IPS-18a (cell line): ENCODE results near the gene KIR2DL1.
"Not testable (repeated sequence)": the region's sequence is repeated elsewhere in the genome, so short reads cannot be mapped to it uniquely, and the experiment has no call there.

Experiments
- H3K27ac ChIP-seq: one replicate; pipeline ENCODE4 v1.5.1; 2013; ENCODE audit warnings: low read length
- H3K27me3 ChIP-seq: one replicate; pipeline ENCODE4 v1.6.1; 2013; ENCODE audit warnings: mild to moderate bottlenecking, low read length; ENCODE audit not compliant: control insufficient read depth, insufficient read depth
- H3K36me3 ChIP-seq: one replicate; pipeline ENCODE4 v1.6.1; 2013; ENCODE audit warnings: low read depth, low read length; ENCODE audit not compliant: control insufficient read depth
- H3K4me1 ChIP-seq: one replicate; pipeline ENCODE4 v1.6.1; 2013; ENCODE audit warnings: low read depth, low read length; ENCODE audit not compliant: control insufficient read depth
- H3K4me3 ChIP-seq: one replicate; pipeline ENCODE4 v1.5.1; 2013; ENCODE audit warnings: low read length
- H3K9ac ChIP-seq: one replicate; pipeline ENCODE4 v1.6.1; 2013; ENCODE audit warnings: mild to moderate bottlenecking, low read length, moderate library complexity
- H3K9me3 ChIP-seq: one replicate; pipeline ENCODE4 v1.6.1; 2013; ENCODE audit warnings: low read depth, low read length; ENCODE audit not compliant: control insufficient read depth

Gene KIR2DL1

DNA sequence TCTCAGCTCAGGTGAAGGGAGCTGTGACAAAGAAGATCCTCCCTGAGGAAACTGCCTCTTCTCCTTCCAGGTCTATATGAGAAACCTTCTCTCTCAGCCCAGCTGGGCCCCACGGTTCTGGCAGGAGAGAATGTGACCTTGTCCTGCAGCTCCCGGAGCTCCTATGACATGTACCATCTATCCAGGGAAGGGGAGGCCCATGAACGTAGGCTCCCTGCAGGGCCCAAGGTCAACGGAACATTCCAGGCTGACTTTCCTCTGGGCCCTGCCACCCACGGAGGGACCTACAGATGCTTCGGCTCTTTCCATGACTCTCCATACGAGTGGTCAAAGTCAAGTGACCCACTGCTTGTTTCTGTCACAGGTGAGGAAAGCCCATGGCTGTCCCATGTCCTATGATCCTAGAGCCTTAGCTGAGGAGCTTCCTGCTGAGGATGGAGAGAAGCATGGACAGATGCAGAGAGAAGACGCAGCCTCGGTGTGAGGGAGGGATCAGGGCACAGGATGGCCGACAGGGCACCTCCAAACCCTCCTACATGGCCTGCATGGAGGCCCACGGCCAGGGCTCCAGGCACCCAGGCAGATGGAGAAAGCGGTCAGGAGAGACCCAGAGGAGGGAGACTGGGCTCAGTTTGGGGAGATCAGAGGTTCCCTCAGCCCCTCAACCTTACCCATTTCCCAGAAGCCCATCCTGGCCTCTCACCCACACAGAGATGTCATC lies 5.7 kb downstream of the KIR2DL1 start:
- not testable (repeated sequence) for H3K27ac ChIP-seq, H3K27me3 ChIP-seq, H3K9ac ChIP-seq, H3K4me3 ChIP-seq, H3K4me1 ChIP-seq, H3K36me3 ChIP-seq
- H3K9me3 ChIP-seq, result peaks cover 13% of the 10 kb centered on the region

- H3K27me3 ChIP-seq, H3K9ac ChIP-seq, H3K27ac ChIP-seq, H3K4me1 ChIP-seq, H3K4me3 ChIP-seq, H3K9me3 ChIP-seq, H3K36me3 ChIP-seq: not testable (repeated sequence)
These were observed 6.2 kb downstream of the KIR2DL1 start for GRCh38 chr19:54775830-54776229.

DNA sequence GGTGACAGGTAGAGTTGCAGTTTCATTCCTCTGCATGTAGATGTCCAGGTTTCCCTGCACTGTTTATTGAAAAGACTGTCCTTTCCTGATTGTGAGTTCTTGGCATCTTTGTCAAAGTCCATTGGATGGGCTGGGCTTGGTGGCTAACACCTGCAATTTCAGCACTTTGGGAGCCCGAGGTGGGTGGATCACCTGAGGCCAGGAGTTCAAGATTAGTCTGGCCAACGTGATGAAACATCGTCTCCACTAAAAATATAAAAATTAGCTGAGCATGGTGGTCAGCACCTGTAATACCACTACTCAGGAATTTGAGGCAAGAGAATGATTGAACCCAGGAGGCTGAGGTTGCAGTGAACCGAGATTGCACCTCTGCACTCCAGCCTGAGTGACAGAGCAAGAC lies 8.3 kb downstream of the KIR2DL1 start:
- H3K9ac ChIP-seq, H3K27ac ChIP-seq, H3K4me1 ChIP-seq, H3K27me3 ChIP-seq, H3K36me3 ChIP-seq, H3K4me3 ChIP-seq: not testable (repeated sequence)
- H3K9me3 ChIP-seq, result peaks cover 16% of the 10 kb centered on the region

DNA sequence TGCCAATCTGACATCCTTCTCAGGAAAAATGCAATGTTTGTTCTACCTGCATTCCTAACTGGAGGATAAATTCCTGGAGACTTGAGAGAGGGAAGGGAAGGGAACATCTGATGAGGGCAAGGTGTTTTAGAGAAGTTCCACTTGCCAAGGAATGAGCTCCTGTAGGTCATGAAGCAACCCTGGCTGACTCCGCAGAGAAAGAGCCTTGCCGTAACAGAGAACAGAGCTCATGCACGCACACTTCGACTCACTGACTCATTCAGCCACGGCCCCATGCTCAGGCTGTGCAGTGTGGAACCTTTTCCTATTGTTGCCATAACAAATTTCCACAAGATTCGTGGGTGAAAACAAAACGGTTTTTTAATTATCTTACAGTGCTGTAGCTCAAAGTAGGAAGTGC lies 9.3 kb downstream of the KIR2DL1 start:
- not testable (repeated sequence) for H3K9ac ChIP-seq, H3K4me3 ChIP-seq, H3K4me1 ChIP-seq, H3K27ac ChIP-seq, H3K27me3 ChIP-seq, H3K36me3 ChIP-seq
- H3K9me3 ChIP-seq, result peaks cover 13% of the 10 kb centered on the region

DNA sequence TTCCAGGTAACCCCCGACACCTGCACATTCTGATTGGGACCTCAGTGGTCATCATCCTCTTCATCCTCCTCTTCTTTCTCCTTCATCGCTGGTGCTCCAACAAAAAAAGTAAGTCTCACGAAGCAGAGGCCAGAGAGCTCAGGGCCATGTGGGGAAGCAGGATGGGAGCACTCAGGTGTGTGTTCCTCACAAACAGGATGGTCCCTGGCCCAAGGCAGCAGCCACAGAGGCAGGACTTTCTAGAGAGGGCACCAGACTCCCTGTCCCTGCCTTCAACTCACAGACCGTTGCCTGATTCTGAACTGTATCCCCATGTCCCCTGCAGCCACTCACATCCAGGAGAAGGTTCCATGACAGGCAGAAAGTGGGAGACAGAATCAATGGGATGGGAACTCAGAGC lies 13.3 kb downstream of the KIR2DL1 start:
- H3K4me3 ChIP-seq, H3K9ac ChIP-seq, H3K36me3 ChIP-seq, H3K27me3 ChIP-seq, H3K27ac ChIP-seq, H3K4me1 ChIP-seq: not testable (repeated sequence)
- H3K9me3 ChIP-seq, result peaks cover 33% of the 10 kb centered on the region

- not testable (repeated sequence) for H3K27me3 ChIP-seq, H3K4me3 ChIP-seq, H3K27ac ChIP-seq, H3K9ac ChIP-seq, H3K36me3 ChIP-seq, H3K4me1 ChIP-seq
- peaks cover 47% of the 10 kb centered on the region for H3K9me3 ChIP-seq
These were observed 16.6 kb downstream of the KIR2DL1 start for GRCh38 chr19:54786091-54786723.

- not testable (repeated sequence) for H3K27me3 ChIP-seq, H3K4me3 ChIP-seq, H3K36me3 ChIP-seq, H3K4me1 ChIP-seq, H3K9ac ChIP-seq, H3K27ac ChIP-seq
- peaks cover 51% of the 10 kb centered on the region for H3K9me3 ChIP-seq
These were observed 18.6 kb downstream of the KIR2DL1 start for GRCh38 chr19:54788154-54788553.

GRCh38 chr19:54790711-54791110 lies 21.1 kb downstream of the KIR2DL1 start:
- Histone ChIP-seq H3K27me3 (no peaks in the 10 kb centered on the region), H3K9me3 (peaks cover 55% of the 10 kb centered on the region), H3K4me1 (no peaks in the 10 kb centered on the region)

GRCh38 chr19:54791476-54791875 lies 21.9 kb downstream of the KIR2DL1 start:
- Histone ChIP-seq H3K27me3 (no peaks in the 10 kb centered on the region), H3K36me3 (no peaks in the 10 kb centered on the region), H3K4me1 (no peaks in the 10 kb centered on the region), H3K27ac (no peak overlapping the region), H3K9ac (no peak overlapping the region), H3K9me3 (peaks cover 57% of the 10 kb centered on the region), H3K4me3 (no peak overlapping the region)

More at GRCh38 chr19:54790711-54791110, 21.1 kb downstream of the KIR2DL1 start:
- no peaks in the 10 kb centered on the region for H3K36me3 ChIP-seq
- H3K9ac ChIP-seq, result no peak overlapping the region
- no peak overlapping the region for H3K4me3 ChIP-seq
- H3K27ac ChIP-seq, result no peak overlapping the region

GRCh38 chr19:54792814-54793213 lies 23.2 kb downstream of the KIR2DL1 start:
- no peak overlapping the region for H3K9ac ChIP-seq
- H3K9me3 ChIP-seq, result peaks cover 60% of the 10 kb centered on the region
- no peaks in the 10 kb centered on the region for H3K27me3 ChIP-seq
- H3K4me3 ChIP-seq, result no peak overlapping the region
- H3K4me1 ChIP-seq, result no peaks in the 10 kb centered on the region
- H3K27ac ChIP-seq, result no peak overlapping the region
- H3K36me3 ChIP-seq, result no peaks in the 10 kb centered on the region

DNA sequence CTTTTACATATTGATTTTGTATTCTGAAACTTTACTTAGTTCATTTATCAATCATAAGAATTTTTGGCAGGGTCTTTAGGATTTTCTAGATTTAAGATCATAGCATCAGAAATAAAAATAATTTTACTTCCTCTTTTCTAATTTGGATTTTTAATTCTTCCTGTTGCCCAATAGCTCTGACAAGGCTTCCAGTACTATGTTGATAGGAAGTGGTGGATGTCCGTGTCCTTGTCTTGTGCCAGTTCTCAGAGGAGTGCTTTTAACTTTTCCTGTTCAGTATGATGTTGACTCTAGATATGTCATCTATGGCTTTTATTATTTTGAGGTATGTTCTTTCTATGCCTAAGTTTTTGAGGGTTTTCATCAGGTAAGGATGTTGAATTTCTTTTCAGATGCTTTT lies 26.2 kb downstream of the KIR2DL1 start:
- H3K9me3 ChIP-seq, result peaks cover 69% of the 10 kb centered on the region
- no peak overlapping the region for H3K9ac ChIP-seq

DNA sequence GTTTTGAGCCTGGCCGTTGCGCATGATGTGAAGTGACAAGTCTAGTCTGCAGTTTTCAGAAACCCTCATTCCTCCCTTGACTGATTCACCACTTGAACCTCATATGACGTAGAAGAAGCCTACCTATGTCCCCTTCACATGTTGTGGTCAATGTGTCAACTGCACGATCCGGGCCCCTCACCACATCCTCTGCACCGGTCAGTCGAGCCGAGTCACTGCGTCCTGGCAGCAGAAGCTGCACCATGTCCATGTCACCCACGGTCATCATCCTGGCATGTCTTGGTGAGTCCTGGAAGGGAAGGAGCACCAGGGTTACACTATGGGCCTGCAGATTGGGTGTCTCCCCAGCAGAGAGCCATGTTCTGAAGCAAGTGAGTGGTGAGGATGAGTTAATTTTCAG lies 33.8 kb downstream of the KIR2DL1 start, which contains the start of gene KIR2DL4:
Gene KIR2DL4 (plus strand): TSS at position 201 of the 400 bp plus-strand sequence. CDS start 42 bp downstream, at position 243.
- H3K36me3 ChIP-seq, result no peaks in the 10 kb centered on the region
- H3K27ac ChIP-seq, result no peak within 1 kb of the TSS
- H3K4me3 ChIP-seq, result no peak within 1 kb of the TSS
- H3K27me3 ChIP-seq, result no peaks in the 10 kb centered on the region
- H3K4me1 ChIP-seq, result no peaks in the 10 kb centered on the region
- H3K9me3 ChIP-seq, result peaks cover 77% of the 10 kb centered on the region
- no peak within 1 kb of the TSS for H3K9ac ChIP-seq

More for the DNA sequence above, 26.2 kb downstream of the KIR2DL1 start:
- Histone ChIP-seq H3K4me3 (no peak overlapping the region), H3K36me3 (no peaks in the 10 kb centered on the region), H3K4me1 (no peaks in the 10 kb centered on the region), H3K27me3 (no peaks in the 10 kb centered on the region), H3K27ac (no peak overlapping the region)
